ENCODE measurements around the gene IL1RAPL2.

GRCh38 chrX:104749951-104750610 lies 184.1 kb downstream of the IL1RAPL2 start:
- TF ChIP-seq SNAI2 (CRISPR knock-in tag; IDR thresholded peaks at IDR 0.05), result no peak
- TF ChIP-seq POU6F1 (CRISPR knock-in tag; IDR thresholded peaks at IDR 0.05; ENCODE audit: borderline replicate concordance, low read depth), result no peak
- TF ChIP-seq, protein P1, sequence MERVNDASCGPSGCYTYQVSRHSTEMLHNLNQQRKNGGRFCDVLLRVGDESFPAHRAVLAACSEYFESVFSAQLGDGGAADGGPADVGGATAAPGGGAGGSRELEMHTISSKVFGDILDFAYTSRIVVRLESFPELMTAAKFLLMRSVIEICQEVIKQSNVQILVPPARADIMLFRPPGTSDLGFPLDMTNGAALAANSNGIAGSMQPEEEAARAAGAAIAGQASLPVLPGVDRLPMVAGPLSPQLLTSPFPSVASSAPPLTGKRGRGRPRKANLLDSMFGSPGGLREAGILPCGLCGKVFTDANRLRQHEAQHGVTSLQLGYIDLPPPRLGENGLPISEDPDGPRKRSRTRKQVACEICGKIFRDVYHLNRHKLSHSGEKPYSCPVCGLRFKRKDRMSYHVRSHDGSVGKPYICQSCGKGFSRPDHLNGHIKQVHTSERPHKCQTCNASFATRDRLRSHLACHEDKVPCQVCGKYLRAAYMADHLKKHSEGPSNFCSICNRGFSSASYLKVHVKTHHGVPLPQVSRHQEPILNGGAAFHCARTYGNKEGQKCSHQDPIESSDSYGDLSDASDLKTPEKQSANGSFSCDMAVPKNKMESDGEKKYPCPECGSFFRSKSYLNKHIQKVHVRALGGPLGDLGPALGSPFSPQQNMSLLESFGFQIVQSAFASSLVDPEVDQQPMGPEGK (CRISPR knock-in tag; IDR thresholded peaks at IDR 0.05; ENCODE audit: borderline replicate concordance), result no peak
- no peak for TF ChIP-seq BACH2 (CRISPR knock-in tag; IDR thresholded peaks at IDR 0.05; ENCODE audit: borderline replicate concordance)
- TF ChIP-seq PPARA (CRISPR knock-in tag; IDR thresholded peaks at IDR 0.05; ENCODE audit: borderline replicate concordance), result no peak
- TF ChIP-seq ZFP30 (CRISPR knock-in tag; IDR thresholded peaks at IDR 0.05), result no peak
- TF ChIP-seq, protein P2, sequence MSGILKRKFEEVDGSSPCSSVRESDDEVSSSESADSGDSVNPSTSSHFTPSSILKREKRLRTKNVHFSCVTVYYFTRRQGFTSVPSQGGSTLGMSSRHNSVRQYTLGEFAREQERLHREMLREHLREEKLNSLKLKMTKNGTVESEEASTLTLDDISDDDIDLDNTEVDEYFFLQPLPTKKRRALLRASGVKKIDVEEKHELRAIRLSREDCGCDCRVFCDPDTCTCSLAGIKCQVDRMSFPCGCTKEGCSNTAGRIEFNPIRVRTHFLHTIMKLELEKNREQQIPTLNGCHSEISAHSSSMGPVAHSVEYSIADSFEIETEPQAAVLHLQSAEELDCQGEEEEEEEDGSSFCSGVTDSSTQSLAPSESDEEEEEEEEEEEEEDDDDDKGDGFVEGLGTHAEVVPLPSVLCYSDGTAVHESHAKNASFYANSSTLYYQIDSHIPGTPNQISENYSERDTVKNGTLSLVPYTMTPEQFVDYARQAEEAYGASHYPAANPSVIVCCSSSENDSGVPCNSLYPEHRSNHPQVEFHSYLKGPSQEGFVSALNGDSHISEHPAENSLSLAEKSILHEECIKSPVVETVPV (CRISPR knock-in tag; IDR thresholded peaks at IDR 0.05), result no peak
- TF ChIP-seq ZNF8 (CRISPR knock-in tag; IDR thresholded peaks at IDR 0.05), result no peak
- no peak for TF ChIP-seq TOX (CRISPR knock-in tag; IDR thresholded peaks at IDR 0.05; ENCODE audit: borderline replicate concordance)
- no peak for TF ChIP-seq OSR1 (CRISPR knock-in tag; IDR thresholded peaks at IDR 0.05)
